Measurements from ENCODE around the gene CAVIN3.

- TF ChIP-seq REST (IDR thresholded peaks at IDR 0.05; ENCODE audit: low read depth) (no peak), ZBTB7A (IDR thresholded peaks at IDR 0.05; ENCODE audit: low read depth) (no peak), CEBPB (IDR thresholded peaks at IDR 0.05) (no peak), TAF1 (IDR thresholded peaks at IDR 0.05; ENCODE audit: low read depth) (no peak), EP300 (IDR thresholded peaks at IDR 0.05; ENCODE audit: borderline replicate concordance) (no peak), FOXM1 (IDR thresholded peaks at IDR 0.05; ENCODE audit: borderline replicate concordance, low read depth) (no peak), MAX (IDR thresholded peaks at IDR 0.05) (no peak), RAD21 (IDR thresholded peaks at IDR 0.05; ENCODE audit: low read depth) (no peak), CREB1 (IDR thresholded peaks at IDR 0.05; ENCODE audit: low read depth) (no peak), YY1 (IDR thresholded peaks at IDR 0.05; ENCODE audit: low read depth) (no peak), EGR1 (IDR thresholded peaks at IDR 0.05) (no peak), TCF12 (IDR thresholded peaks at IDR 0.05; ENCODE audit: low read depth) (no peak), NFIC (IDR thresholded peaks at IDR 0.05) (no peak)
Observed at GRCh38 chr11:6351782-6352382, 31.6 kb upstream of the CAVIN3 start.

All from Ishikawa (cell line).